Right lobe of liver (tissue), 4 donors: ENCODE measurements around the gene TSEN2.

Source experiments
- CTCF ChIP-seq, 4 donors: fragments of 200-600 bp in 3 of 4; fragments of 450-650 bp in 1 of 4; IDR thresholded peaks; one replicate each; pipeline versions ENCODE4 v1.5.1 to v1.8.0; 2016 to 2022; ENCODE audit warnings: antibody characterized with exemption in 4 of 4, mild to moderate bottlenecking in 2 of 4
- POLR2A ChIP-seq: fragments of 450-650 bp; IDR thresholded peaks from one replicate; pipeline ENCODE4 v1.6.1; 2017; ENCODE audit warnings: antibody characterized with exemption, mild to moderate bottlenecking
- donor health status: DM: no; HTN: no; CAD: no.
- donor health status: DM: no; HTN: no; CAD: no.
- donor health status: DM: no; HTN: yes; CAD: no.

DNA sequence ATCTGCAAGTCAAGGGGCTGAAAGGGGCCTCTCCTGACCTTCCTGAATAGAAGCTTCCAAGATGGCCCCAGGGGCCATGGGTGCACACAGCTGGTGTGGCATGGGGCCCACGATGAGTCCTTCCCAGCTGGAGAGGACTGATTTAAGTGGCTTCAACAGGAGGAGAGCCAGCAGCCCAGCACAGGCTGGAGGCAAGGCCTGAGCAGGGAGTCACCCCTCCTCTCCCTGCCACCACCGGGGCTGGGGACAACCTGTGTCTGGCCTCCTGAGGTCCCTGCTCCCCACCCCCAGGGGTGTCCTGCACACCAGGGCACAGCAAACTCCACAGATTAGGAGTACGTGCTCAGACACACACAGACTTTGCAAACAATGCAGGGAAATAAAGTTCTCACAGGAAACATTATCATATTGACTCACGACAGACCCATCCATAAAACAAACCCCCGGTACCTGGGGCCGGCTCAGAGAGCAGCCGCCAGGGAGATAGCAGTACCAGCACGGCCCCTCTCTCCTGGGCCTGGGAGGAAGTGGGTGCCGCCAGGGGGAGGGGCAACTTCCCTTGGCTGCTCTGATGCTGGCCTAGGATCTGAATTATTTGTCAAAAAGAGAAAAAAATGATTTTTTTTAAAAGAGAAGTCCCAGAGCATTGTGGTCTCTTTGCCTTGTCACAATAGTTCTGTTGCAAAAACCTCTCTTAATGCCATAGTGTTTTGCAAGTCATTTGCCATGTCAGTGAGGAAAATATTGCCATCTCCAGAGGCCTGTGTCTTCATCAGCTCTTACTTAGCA lies 21.9 kb upstream of the TSEN2 start:
- TF ChIP-seq CTCF (IDR thresholded peaks at IDR 0.05) (no peak), POLR2A (no peak)
